ENCODE measurements around the gene ZNF646.

The ZNF646 gene

GRCh38 chr16:31086629-31086906 is 12.3 kb downstream of the ZNF646 start:
- no peak overlapping the region for H3K27ac ChIP-seq
- TF ChIP-seq CTCF (IDR thresholded peaks at IDR 0.05): no peak
- peaks cover 0 to 3% of the 10 kb centered on the region in 2 experiments for H3K4me1 ChIP-seq (ENCODE audit: control insufficient read depth in 1 of 2, insufficient read depth in 1 of 2, low read depth in 1 of 2, low read length in 1 of 2)
- H3K36me3 ChIP-seq: peaks cover 76% of the 10 kb centered on the region
- no peaks in the 10 kb centered on the region for H3K27me3 ChIP-seq
- H3K4me3 ChIP-seq (ENCODE audit: low read depth in 1 of 2, low read length in 1 of 2): no peak overlapping the region
- no peaks in the 10 kb centered on the region for H3K9me3 ChIP-seq

GRCh38 chr16:31087481-31087880 is 13.3 kb downstream of the ZNF646 start:
- peaks cover 66% of the 10 kb centered on the region for H3K36me3 ChIP-seq
- H3K27me3 ChIP-seq: no peaks in the 10 kb centered on the region
- no peak overlapping the region for H3K4me3 ChIP-seq (ENCODE audit: low read depth in 1 of 2, low read length in 1 of 2)
- peaks cover 0 to 3% of the 10 kb centered on the region in 2 experiments for H3K4me1 ChIP-seq (ENCODE audit: control insufficient read depth in 1 of 2, insufficient read depth in 1 of 2, low read depth in 1 of 2, low read length in 1 of 2)
- no peak for TF ChIP-seq CTCF (IDR thresholded peaks at IDR 0.05)
- H3K27ac ChIP-seq: no peak overlapping the region
- H3K9me3 ChIP-seq: no peaks in the 10 kb centered on the region

- Histone ChIP-seq H3K9me3 (no peaks in the 10 kb centered on the region), H3K4me3 (ENCODE audit: low read depth in 1 of 2, low read length in 1 of 2) (no peak overlapping the region), H3K36me3 (peaks cover 61% of the 10 kb centered on the region), H3K4me1 (ENCODE audit: control insufficient read depth in 1 of 2, insufficient read depth in 1 of 2, low read depth in 1 of 2, low read length in 1 of 2) (peaks cover under 1 to 3% of the 10 kb centered on the region in 2 experiments), H3K27me3 (no peaks in the 10 kb centered on the region), H3K27ac (no peak overlapping the region)
- TF ChIP-seq CTCF (IDR thresholded peaks at IDR 0.05): no peak
These were observed 13.7 kb downstream of the ZNF646 start for GRCh38 chr16:31087971-31088370.

- peaks cover 55% of the 10 kb centered on the region for H3K36me3 ChIP-seq
- TF ChIP-seq CTCF (IDR thresholded peaks at IDR 0.05): no peak
These were observed 14.4 kb downstream of the ZNF646 start, which contains the start of gene PRSS53 for GRCh38 chr16:31088459-31089183. Gene PRSS53 (minus strand): TSS chr16:31088943. CDS start chr16:31088809, 134 bp downstream.

GRCh38 chr16:31089199-31089598 is 15.0 kb downstream of the ZNF646 start:
- H3K27ac ChIP-seq: no peak overlapping the region
- H3K4me3 ChIP-seq (ENCODE audit: low read depth in 1 of 2, low read length in 1 of 2): no peak overlapping the region
- H3K27me3 ChIP-seq: no peaks in the 10 kb centered on the region
- H3K9me3 ChIP-seq: no peaks in the 10 kb centered on the region
- H3K36me3 ChIP-seq: peaks cover 49% of the 10 kb centered on the region
- peaks cover 11 to 12% of the 10 kb centered on the region in 2 experiments for H3K4me1 ChIP-seq (ENCODE audit: control insufficient read depth in 1 of 2, insufficient read depth in 1 of 2, low read depth in 1 of 2, low read length in 1 of 2)
- TF ChIP-seq CTCF (IDR thresholded peaks at IDR 0.05): no peak

More at GRCh38 chr16:31088459-31089183, 14.4 kb downstream of the ZNF646 start, which contains the start of gene PRSS53:
- H3K27me3 ChIP-seq: no peaks in the 10 kb centered on the region
- no peak within 1 kb of the TSS for H3K4me3 ChIP-seq (ENCODE audit: low read depth in 1 of 2, low read length in 1 of 2)
- H3K9me3 ChIP-seq: no peaks in the 10 kb centered on the region
- peaks cover 5 to 7% of the 10 kb centered on the region in 2 experiments for H3K4me1 ChIP-seq (ENCODE audit: control insufficient read depth in 1 of 2, insufficient read depth in 1 of 2, low read depth in 1 of 2, low read length in 1 of 2)
- H3K27ac ChIP-seq: no peak within 1 kb of the TSS

Measured in neutrophil (primary cell).